Measurements from ENCODE around the gene LAD1. TPM values are rescaled to one million over a fixed set of nuclear protein-coding genes. Genes with fewer than 3 reads are reported as not detected.

Gene LAD1
- total and polyA plus RNA-seq, 9 of the 15 experiments (the other 6 are each of a cell fraction or from before 2014, with no cell fraction given): 0.31 TPM; not detected in 8

GRCh38 chr1:201360486-201360885, 38.6 kb downstream of the LAD1 start:
- H3K27ac ChIP-seq (ENCODE audit: extremely low read depth, low read depth, low read length): no peak overlapping the region
- no TSS peak for BruUV-seq (replicated peaks)
- CTCF ChIA-PET (ENCODE audit: low intra/inter-chr PET ratio): interaction anchor here (0.6 to 5.2 kb wide), 2 partner anchors 91 to 106 kb away, joined by 3 to 60 read pairs; no protein-coding TSS in a partner anchor
- DNase-seq (ENCODE audit: extremely low read depth in 1 of 4, low spot score in 3 of 4) (no peak), ATAC-seq (no peak), FAIRE-seq (no peak)
- no peak overlapping the region for H2AFZ ChIP-seq (ENCODE audit: low read depth, low read length)
- H3K4me1 ChIP-seq (replicated peaks in 1 of 2; ENCODE audit: control insufficient read depth in 2 of 2, insufficient read depth in 2 of 2, low read length in 2 of 2): peaks cover 0 to 3% of the 10 kb centered on the region in 2 experiments; a peak in 1 of 5 replicates
- H3K36me3 ChIP-seq (ENCODE audit: control insufficient read depth, insufficient read depth, low read length): no peaks in the 10 kb centered on the region
- H3K79me2 ChIP-seq (ENCODE audit: control insufficient read depth, insufficient read depth, low read length): no peaks in the 10 kb centered on the region
- WGBS (ENCODE audit: insufficient coverage, low coverage, missing lambda C conversion rate): under 1% methylated on average over 7 of the region's 7 CpGs
- peaks cover 27% of the 10 kb centered on the region for H4K20me1 ChIP-seq (replicated peaks; ENCODE audit: control insufficient read depth, insufficient read depth, low read length)
- in situ Hi-C loops (cut with MboI): no loop called here
- H3K9ac ChIP-seq (ENCODE audit: insufficient read depth in 1 of 2, low read depth in 2 of 2, low read length in 2 of 2): no peak overlapping the region
- peaks cover 0 to 74% of the 10 kb centered on the region in 2 experiments; a peak in 2 of 5 replicates for H3K27me3 ChIP-seq (ENCODE audit: control insufficient read depth in 2 of 2, insufficient read depth in 2 of 2, low read length in 2 of 2)
- H3K9me3 ChIP-seq (replicated peaks; ENCODE audit: control insufficient read depth, insufficient read depth, low read depth, low read length): no peaks in the 10 kb centered on the region
- H3K4me3 ChIP-seq: no peak overlapping the region
- POLR2A ChIA-PET: interaction anchor here (0.6 to 2.0 kb wide), 9 partner anchors 7 to 1974 kb away, joined by 3 to 5 read pairs (median 4); no protein-coding TSS in a partner anchor
- no peaks in the 10 kb centered on the region for H3K9me1 ChIP-seq (ENCODE audit: control insufficient read depth, insufficient read depth, low read length)
- no peak overlapping the region for H3K4me2 ChIP-seq (ENCODE audit: insufficient read depth, low read length)
- intact Hi-C loops (cut with micrococcal nuclease): loop anchor here (5.0 kb wide), 1 partner anchor 273 kb away; no protein-coding TSS in a partner anchor
- TF ChIP-seq GATA2 (CRISPR knock-in tag; IDR thresholded peaks at IDR 0.05) (no peak), CEBPB (tag; IDR thresholded peaks at IDR 0.05) (no peak), PYGO2 (tag; IDR thresholded peaks at IDR 0.05) (no peak), TRIM28 (IDR thresholded peaks at IDR 0.05) (no peak), ZFP91 (CRISPR knock-in tag; IDR thresholded peaks at IDR 0.05) (no peak), DMBX1 (CRISPR knock-in tag; IDR thresholded peaks at IDR 0.05; ENCODE audit: borderline replicate concordance) (no peak), ZNF280B (CRISPR knock-in tag; IDR thresholded peaks at IDR 0.05) (no peak), CGGBP1 (CRISPR knock-in tag; IDR thresholded peaks at IDR 0.05) (no peak), MYNN (IDR thresholded peaks at IDR 0.05) (no peak), MYNN (CRISPR knock-in tag; IDR thresholded peaks at IDR 0.05) (no peak), ELK3 (CRISPR knock-in tag; IDR thresholded peaks at IDR 0.05) (no peak), DDX20 (tag; IDR thresholded peaks at IDR 0.05; ENCODE audit: low read depth) (no peak), CSDE1 (IDR thresholded peaks at IDR 0.05) (no peak), CAMTA2 (CRISPR knock-in tag; conservative IDR thresholded peaks at IDR 0.05) (no peak)
- TF ChIP-seq, protein P1, sequence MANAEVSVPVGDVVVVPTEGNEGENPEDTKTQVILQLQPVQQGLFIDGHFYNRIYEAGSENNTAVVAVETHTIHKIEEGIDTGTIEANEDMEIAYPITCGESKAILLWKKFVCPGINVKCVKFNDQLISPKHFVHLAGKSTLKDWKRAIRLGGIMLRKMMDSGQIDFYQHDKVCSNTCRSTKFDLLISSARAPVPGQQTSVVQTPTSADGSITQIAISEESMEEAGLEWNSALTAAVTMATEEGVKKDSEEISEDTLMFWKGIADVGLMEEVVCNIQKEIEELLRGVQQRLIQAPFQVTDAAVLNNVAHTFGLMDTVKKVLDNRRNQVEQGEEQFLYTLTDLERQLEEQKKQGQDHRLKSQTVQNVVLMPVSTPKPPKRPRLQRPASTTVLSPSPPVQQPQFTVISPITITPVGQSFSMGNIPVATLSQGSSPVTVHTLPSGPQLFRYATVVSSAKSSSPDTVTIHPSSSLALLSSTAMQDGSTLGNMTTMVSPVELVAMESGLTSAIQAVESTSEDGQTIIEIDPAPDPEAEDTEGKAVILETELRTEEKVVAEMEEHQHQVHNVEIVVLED (CRISPR knock-in tag; IDR thresholded peaks at IDR 0.05): no peak

Measured in K562 (cell line).